Gastroesophageal sphincter (tissue), 4 donors: Measurements from ENCODE around the gene TMPRSS11E. TPM values are rescaled to one million over a fixed set of nuclear protein-coding genes. Genes with fewer than 3 reads are reported as not detected.
"Not testable (repeated sequence)": the region's sequence is repeated elsewhere in the genome, so short reads cannot be mapped to it uniquely, and the experiment has no call there.

Experiments used
- ATAC-seq: fragments of 150-250 bp; one replicate; pipeline ENCODE4 v1.9.1; 2016; ENCODE audit warnings: mild to moderate bottlenecking, moderate library complexity
- H3K27ac ChIP-seq, 4 donors: fragments of 200-600 bp; sonication (generic) in 3 of 4; 1 replicate in 3 of 4; 2 replicates in 1 of 4; pipeline ENCODE4 v1.5.1; 2016 to 2019
- H3K27me3 ChIP-seq: fragments of 200-600 bp; sonication (generic); one replicate; pipeline ENCODE4 v1.5.1; 2019
- H3K36me3 ChIP-seq, 2 donors: fragments of 200-600 bp; sonication (generic); one replicate each; pipeline ENCODE4 v1.5.1; 2019; ENCODE audit warnings: control low read depth in 1 of 2
- H3K4me1 ChIP-seq, 3 donors: fragments of 200-600 bp; sonication (generic); 1 replicate in 2 of 3; 2 replicates in 1 of 3; pipeline ENCODE4 v1.5.1; 2016 to 2019; ENCODE audit warnings: control low read depth in 2 of 3
- H3K4me3 ChIP-seq, 2 donors: fragments of 200-600 bp; sonication (generic); one replicate each; pipeline ENCODE4 v1.5.1; 2019; ENCODE audit warnings: mild to moderate bottlenecking in 1 of 2, moderate library complexity in 1 of 2
- H3K9me3 ChIP-seq, 3 donors: fragments of 200-600 bp; sonication (generic); one replicate each; pipeline ENCODE4 v1.5.1; 2017 to 2019; ENCODE audit warnings: control low read depth in 2 of 3
- EP300 ChIP-seq: sonication (generic); formaldehyde crosslinking; IDR thresholded peaks from one replicate; pipeline ENCODE4 v1.6.1; 2017; ENCODE audit warnings: antibody characterized with exemption, mild to moderate bottlenecking
- POLR2A ChIP-seq, 2 donors: fragments of 450-650 bp; IDR thresholded peaks; one replicate each; pipeline ENCODE4 v1.6.1; 2017; ENCODE audit warnings: antibody characterized with exemption in 2 of 2, mild to moderate bottlenecking in 2 of 2, moderate library complexity in 1 of 2
- POLR2AphosphoS5 ChIP-seq: sonication (generic); formaldehyde crosslinking; IDR thresholded peaks from one replicate; pipeline ENCODE4 v1.6.1; 2017; ENCODE audit warnings: antibody characterized with exemption
- WGBS, 2 donors: methylation state at CpG; one replicate each; pipeline ENCODE4 v1.1.5; 2018; ENCODE audit warnings: low coverage in 1 of 2; 5-methylcytosine and 5-hydroxymethylcytosine counted together
- total RNA-seq, 4 donors: library from RNA; depleted of rRNA; stranded (reverse); fragments of >200 nt; gene quantifications; one replicate each; pipeline ENCODE4 v1.1.0, GENCODE V29; 2016
- TF ChIP-seq, protein P1 (sequence below), 4 experiments: fragments of 200-600 bp in 2 of 4; fragments of 450-650 bp in 2 of 4; sonication (generic) in 1 of 4; IDR thresholded peaks; one replicate each; pipeline ENCODE4 v1.5.1; 2017 to 2019; ENCODE audit warnings: antibody characterized with exemption in 4 of 4, mild to moderate bottlenecking in 2 of 4, moderate library complexity in 2 of 4

Gene TMPRSS11E
- total RNA-seq, 4 donors from 2014 or later, result 0.23 to 13.0 (median 0.31) TPM; not detected in 1

GRCh38 chr4:68518889-68519288 lies 71.6 kb downstream of the TMPRSS11E start:
- no peaks in the 10 kb centered on the region for H3K9me3 ChIP-seq
- H3K4me1 ChIP-seq, result no peaks in the 10 kb centered on the region
- no peaks in the 10 kb centered on the region for H3K36me3 ChIP-seq
- no peak for TF ChIP-seq POLR2A (IDR thresholded peaks at IDR 0.05)
- TF ChIP-seq, protein P1, sequence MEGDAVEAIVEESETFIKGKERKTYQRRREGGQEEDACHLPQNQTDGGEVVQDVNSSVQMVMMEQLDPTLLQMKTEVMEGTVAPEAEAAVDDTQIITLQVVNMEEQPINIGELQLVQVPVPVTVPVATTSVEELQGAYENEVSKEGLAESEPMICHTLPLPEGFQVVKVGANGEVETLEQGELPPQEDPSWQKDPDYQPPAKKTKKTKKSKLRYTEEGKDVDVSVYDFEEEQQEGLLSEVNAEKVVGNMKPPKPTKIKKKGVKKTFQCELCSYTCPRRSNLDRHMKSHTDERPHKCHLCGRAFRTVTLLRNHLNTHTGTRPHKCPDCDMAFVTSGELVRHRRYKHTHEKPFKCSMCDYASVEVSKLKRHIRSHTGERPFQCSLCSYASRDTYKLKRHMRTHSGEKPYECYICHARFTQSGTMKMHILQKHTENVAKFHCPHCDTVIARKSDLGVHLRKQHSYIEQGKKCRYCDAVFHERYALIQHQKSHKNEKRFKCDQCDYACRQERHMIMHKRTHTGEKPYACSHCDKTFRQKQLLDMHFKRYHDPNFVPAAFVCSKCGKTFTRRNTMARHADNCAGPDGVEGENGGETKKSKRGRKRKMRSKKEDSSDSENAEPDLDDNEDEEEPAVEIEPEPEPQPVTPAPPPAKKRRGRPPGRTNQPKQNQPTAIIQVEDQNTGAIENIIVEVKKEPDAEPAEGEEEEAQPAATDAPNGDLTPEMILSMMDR (IDR thresholded peaks at IDR 0.05), result no peak
- no peak for TF ChIP-seq EP300
- no peak for TF ChIP-seq POLR2AphosphoS5
- ATAC-seq, result no peak
- H3K4me3 ChIP-seq, result no peak overlapping the region
- no peaks in the 10 kb centered on the region for H3K27me3 ChIP-seq
- 83 to 100% methylated on average over 1 of the region's 1 CpG for WGBS, 2 donors
- no peak overlapping the region for H3K27ac ChIP-seq

GRCh38 chr4:68520985-68521384 lies 73.7 kb downstream of the TMPRSS11E start:
- 58 to 60% methylated on average over 2 of the region's 2 CpGs for WGBS, 2 donors
- no peak for ATAC-seq
- no peaks in the 10 kb centered on the region for H3K9me3 ChIP-seq
- no peak overlapping the region for H3K27ac ChIP-seq
- H3K4me3 ChIP-seq, result no peak overlapping the region
- H3K36me3 ChIP-seq, result no peaks in the 10 kb centered on the region
- no peaks in the 10 kb centered on the region for H3K4me1 ChIP-seq
- TF ChIP-seq EP300 (no peak), POLR2A (IDR thresholded peaks at IDR 0.05) (no peak), POLR2AphosphoS5 (no peak)
- TF ChIP-seq, protein P1 (IDR thresholded peaks at IDR 0.05), result no peak
- no peaks in the 10 kb centered on the region for H3K27me3 ChIP-seq

DNA sequence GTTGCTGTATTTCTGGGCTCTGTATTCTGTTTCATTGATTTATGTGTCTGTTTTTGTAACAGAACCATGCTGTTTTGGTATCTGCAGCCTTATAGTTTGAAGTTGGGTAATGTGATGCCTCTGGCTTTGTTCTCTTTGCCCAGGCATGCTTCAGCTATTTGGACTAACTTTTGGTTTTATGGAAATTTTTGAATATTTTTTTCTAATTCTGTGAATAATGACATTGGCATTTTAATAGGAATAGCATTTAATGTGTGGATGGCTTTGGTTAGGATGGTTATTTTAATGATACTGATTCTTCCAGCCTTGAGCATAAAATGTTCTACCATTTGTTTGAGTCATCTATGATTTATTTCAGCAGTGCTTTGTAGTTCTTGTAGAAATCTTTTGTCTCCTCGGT lies 75.0 kb downstream of the TMPRSS11E start:
- H3K4me3 ChIP-seq, ATAC-seq, H3K27me3 ChIP-seq, H3K4me1 ChIP-seq, H3K9me3 ChIP-seq, H3K36me3 ChIP-seq, H3K27ac ChIP-seq: not testable (repeated sequence)
- WGBS, 2 donors, result 33 to 53% methylated on average over 1 of the region's 1 CpG

DNA sequence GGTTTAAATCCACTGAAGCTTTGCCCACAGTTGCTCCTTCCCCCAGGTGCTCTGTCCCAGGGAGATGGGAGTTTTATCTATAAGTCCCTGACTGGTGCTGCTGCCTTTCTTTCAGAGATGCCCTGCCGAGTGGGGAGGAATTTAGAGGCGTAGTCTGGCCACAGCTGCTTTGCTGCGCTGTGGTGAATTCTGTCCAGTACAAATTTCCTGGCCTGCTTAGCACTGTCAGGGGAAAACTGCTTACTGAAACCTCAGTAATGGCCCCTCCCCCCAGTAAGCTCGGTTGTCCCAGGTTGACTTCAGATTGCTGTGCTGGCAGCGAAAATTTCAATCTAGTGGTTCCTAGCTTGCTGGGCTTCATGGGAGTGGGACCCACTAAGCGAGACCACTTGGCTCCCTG lies 88.7 kb downstream of the TMPRSS11E start:
- Histone ChIP-seq H3K4me3 (no peak overlapping the region), H3K9me3 (no peaks in the 10 kb centered on the region), H3K27me3 (no peaks in the 10 kb centered on the region), H3K36me3 (no peaks in the 10 kb centered on the region), H3K27ac (no peak overlapping the region), H3K4me1 (no peaks in the 10 kb centered on the region)
- no peak for ATAC-seq
- TF ChIP-seq POLR2AphosphoS5 (no peak), EP300 (no peak)
- WGBS, 2 donors, result no CpG with 5 or more reads among the region's 6 CpGs

- Histone ChIP-seq H3K36me3 (no peaks in the 10 kb centered on the region), H3K4me1 (no peaks in the 10 kb centered on the region), H3K27ac (no peak overlapping the region), H3K27me3 (no peaks in the 10 kb centered on the region), H3K4me3 (no peak overlapping the region), H3K9me3 (no peaks in the 10 kb centered on the region)
- no CpG with 5 or more reads among the region's 3 CpGs for WGBS, 2 donors
- no peak for TF ChIP-seq POLR2AphosphoS5
- no peak for TF ChIP-seq POLR2A (IDR thresholded peaks at IDR 0.05)
- TF ChIP-seq, protein P1 (IDR thresholded peaks at IDR 0.05), result no peak
- no peak for TF ChIP-seq EP300
- no peak for ATAC-seq
Measured at GRCh38 chr4:68536375-68536774, 89.1 kb downstream of the TMPRSS11E start.

DNA sequence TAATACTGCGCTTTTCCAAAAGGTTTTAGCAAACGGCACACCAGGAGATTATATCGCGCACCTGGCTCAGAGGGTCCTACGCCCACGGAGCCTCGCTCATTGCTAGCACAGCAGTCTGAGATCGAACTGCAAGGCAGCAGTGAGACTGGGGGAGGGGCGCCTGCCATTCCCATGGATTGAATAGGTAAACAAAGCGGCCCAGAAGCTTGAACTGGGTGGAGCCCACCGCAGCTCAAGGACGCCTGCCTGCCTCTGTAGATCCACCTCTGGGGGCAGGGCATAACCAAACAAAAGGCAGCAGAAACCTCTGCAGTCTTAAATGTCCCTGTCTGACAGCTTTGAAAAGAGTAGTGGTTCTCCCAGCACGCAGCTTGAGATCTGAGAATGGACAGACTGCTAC lies 95.5 kb downstream of the TMPRSS11E start:
- H3K4me3 ChIP-seq, H3K9me3 ChIP-seq, H3K4me1 ChIP-seq, H3K27me3 ChIP-seq, ATAC-seq, H3K36me3 ChIP-seq, H3K27ac ChIP-seq: not testable (repeated sequence)
- WGBS, 2 donors, result 100% methylated on average over 1 of the region's 13 CpGs; no CpG with 5 or more reads in 1 of the 2 donors

Other genes starting within 250 kb of the TMPRSS11E start
- 1 to 10 TPM in 2 of 4 donors, under 1 TPM in 1, not detected in 1; 0.40 to 3.2 (median 1.6) TPM for gene TMPRSS11B, start 201.8 kb upstream of the TMPRSS11E start, total RNA-seq
- gene YTHDC1, start 97.4 kb upstream of the TMPRSS11E start, total RNA-seq, result 100 to 1,000 TPM in 1 of 4 donors, 10 to 100 TPM in 3; 67.9 to 497 (median 78.3) TPM
- under 1 TPM in 1 of 4 donors, not detected in 3; 0.27 TPM for gene UGT2B17, start 128.9 kb downstream of the TMPRSS11E start, total RNA-seq
- gene UGT2B15, start 223.2 kb downstream of the TMPRSS11E start, total RNA-seq, result not detected